ENCODE results near the gene GNB1L.

GNB1L gene

DNA sequence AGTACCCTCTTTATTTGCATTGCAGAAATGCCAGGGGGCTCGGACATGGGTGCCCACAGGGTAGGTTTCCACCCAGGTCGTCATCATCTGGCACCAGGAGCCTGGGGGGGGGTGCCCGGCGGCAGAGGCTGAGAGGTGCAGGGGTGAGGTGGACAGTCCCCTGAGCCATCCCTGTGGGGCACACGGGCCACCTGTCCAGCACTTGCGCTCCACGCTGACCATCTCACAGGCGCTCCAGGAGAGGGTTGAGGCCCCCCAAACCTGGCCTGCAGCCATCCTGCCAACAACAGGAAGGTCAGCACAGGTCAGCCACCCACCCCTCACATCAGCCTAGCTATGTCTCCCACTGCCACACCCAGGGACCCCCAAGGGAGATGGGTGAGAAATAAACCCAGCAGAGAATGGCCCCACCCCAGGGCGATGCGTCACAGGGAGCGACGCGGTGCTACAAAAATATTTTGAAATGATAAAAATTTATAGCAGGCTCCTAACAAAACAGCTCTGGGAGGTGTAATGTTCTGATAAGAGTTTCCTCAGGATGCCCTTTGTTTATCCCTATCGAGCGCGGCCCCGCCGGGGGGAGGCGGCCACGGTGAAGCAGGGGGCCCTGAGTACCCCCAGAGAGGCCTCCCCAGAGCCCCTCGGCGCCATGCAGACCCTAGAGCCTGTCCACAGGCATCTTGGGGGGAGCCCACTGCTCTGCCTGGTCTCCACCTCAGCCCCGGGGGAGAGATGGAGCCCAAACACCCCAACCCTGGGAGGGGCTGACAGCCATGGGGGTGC, 21.0 kb upstream of the GNB1L start:
- DNase-seq, result no peak

GRCh38 chr22:19875061-19875530, 20.4 kb upstream of the GNB1L start:
- no peak for DNase-seq

GRCh38 chr22:19874307-19875060, 19.8 kb upstream of the GNB1L start:
- no peak for DNase-seq

DNA sequence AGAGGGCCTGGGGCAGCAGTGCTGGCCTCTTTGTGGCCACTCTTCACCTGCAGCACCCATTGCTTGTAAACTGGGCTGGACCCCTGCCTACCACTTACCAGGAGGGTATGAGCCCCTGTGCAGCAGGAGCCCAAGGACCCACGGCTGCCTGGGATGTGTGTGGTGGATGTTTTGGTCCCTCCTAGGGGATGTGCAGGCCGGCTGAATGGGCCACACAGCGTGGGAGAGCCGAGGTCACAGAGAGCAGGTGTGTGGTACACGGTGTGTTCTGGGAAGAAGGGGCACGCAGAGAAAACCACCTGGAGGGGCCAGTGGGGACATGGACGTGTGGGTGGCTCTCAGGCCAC, 19.3 kb upstream of the GNB1L start:
- DNase-seq, result no peak

DNA sequence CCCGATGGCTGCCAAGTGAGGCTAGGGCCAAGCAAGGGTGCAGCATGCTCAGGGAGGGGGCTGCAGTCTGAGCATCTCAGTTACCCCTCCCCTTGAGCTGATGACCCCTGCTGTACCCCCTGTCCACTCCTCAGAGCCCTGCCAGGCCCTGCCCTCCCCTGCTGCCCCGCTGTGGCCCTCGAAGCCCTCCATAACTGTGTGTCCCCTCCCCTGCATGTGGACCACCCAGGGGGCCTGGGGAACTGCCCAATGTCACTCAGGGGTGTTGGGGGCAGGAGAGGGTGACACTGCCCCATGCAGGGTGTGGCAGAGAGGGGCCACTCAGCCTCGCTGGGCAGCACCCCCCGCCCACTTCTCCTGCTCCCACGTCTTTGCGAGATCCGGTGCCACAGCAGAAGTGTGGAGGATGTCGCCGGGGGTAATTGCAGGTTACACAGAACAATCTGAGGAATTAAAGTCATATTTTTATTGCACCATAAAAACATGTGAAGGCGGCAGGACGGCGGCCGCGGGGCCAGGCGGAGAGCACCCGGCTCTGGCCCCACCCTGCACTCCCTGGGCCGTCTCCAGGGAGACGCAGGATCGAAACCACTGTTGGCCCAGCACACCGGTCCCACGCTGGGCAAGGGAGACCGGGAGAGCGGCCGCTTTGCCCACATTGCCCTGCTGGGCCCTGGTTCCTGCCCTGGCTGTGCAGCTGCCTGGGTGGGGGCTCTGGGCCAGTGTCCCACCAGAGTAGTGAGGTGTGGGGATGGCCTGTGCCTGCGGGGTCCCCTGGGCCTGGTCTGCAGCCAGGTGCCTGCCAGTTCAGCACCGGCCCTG, 18.7 kb upstream of the GNB1L start:
- DNase-seq, result no peak

- no peak for DNase-seq
These were observed 18.1 kb upstream of the GNB1L start for GRCh38 chr22:19872779-19873137.

DNA sequence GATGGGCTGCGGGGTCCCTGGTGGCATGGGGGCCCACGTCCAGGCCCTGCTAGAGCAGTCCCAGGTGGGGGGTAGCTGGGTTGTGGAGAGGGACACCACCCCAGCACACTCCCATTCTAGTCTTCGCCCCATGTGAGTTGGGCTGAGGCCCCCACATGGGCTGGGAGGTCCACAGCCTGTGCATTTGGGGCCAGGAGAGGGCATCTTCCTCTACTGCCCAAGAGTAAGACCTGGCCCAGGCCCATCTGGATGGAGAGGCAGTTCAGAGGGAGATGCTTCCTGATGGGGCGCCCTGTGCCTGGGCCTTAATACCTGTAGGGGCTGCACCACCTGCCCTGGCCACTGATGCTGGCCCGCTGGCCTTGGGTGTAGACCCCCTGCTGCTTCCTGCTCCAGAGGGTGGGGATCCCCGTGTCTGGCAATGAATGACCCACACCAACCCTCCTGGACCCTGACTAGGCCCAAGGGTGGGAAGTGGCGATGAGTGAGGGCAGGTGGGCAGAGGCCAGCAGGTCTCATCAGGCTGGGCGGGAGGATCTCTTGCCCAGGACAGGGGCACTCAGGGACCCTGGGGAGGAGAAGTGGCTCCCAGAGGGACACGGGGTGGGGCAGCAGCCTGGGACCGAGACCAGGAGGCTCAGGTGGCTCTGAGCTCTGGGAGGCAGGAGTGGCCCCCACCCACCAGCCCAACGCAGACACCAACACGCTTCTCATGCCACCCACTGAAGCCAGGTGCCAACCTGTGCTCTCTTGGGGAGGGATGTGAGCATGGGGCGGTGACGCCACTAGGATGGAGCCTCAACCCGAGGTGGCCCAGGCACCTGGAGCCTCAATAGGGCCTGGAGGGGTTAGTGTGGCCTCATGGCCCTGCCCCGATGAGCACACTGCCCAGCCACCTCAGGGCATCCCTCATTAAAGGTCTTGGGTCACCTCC, 17.4 kb upstream of the GNB1L start:
- no peak for DNase-seq

GRCh38 chr22:19871023-19871844, 16.6 kb upstream of the GNB1L start:
- DNase-seq, result no peak

DNA sequence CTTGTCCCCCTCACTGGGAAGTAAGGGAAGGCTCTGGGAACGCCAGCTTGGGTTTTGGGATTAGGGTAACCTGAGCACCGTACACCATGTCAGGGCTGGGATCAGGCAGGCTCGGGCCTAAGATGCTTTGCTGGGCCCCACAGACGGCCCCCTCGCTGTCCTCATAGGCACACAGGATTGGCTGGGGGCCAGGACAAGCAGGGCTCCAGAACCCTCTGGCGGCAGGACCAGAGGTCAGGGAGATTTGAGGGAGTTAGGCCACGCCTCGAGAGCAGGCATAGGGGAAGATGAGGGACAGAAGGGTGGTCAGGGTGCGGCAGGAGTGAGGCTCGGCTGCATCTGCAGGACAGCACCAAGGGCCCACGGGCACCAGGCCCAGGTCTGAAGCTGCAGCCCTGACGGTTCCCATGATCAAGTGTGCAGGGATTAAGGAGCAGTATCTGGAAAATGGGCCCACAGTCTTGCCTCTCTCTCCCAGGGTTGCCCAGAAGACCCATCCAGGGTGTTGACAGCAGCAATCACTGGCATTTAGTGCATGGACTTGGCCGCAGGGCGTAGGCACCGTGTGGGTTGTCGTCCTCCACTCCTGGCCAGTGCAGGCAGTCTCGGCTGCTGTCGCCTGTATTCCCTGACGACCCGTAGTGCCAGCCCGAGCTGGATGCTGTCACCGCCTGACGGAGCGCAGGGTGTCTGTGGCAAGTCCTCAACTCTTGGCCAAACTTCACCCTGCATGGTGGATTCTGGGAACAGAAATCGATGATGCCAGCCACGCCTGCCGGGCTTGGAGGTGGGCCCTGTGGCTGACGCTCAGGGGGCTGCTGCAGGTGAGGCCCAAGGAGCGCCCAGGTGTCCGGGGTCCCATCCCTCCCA, 15.7 kb upstream of the GNB1L start:
- DNase-seq, result no peak

DNA sequence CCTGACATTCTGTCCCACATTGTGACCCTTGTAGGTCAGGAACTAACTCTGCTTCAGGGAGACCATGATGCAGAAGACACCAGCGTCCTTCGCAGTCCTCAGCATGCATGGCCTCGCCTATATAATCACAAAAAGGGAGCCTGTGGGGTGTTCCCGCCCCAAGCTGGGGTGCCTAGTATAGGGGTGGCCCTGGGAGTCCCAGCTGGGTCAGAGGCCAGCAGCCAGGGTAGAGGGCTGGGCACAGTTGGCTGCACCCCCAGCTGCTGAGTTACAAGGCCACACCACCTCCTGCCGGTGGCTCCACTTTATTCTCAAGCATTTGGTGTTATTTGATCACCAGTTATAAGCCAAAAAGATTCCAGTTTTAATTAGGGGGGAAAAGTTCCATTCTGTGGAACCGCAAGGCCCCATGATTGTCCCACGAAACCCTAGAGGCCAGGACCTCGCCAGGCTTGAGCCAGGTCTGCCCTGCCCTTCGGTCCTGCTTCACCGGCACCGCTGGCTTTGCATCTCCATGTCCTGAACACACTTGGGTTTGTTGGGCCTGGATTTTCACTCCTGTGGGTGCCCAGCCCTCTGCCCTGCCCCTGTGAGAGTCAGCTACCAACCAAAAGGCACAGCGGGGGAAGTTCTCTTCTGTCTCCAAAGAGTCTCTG, 15.0 kb upstream of the GNB1L start:
- DNase-seq, result no peak

DNA sequence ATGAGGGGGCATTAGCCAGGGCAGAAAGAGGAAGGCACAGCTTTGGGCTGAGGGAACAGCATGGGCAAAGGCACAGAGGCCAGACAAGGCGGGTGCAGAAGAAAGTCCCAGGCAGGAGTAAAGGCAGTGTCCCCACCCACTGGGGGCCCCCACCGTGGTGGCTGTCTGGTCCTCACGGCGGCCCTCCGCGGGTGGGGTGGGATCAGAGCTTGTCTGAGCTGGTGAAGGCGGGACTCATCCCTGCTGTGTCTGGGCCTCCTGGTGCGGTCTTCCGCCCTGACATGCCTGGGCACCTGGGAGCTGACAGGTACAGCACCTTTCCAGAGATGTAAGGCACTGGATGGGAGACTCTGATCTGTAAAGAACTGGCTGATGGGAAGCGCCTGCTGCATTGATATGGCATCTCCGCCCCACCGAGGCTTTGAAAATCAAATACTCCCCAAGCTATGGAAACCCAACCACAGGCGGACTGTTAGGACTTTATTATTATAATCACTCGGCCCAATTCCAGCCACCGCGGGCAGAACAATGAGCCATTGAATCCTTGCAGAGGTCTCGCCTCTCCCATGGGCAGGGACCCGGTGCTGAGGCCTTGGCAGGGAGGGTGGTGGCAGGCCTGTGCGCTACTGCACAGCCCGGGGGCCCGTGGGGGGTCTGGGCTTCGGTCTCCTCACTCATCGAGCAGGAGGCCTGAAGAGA, 14.2 kb upstream of the GNB1L start:
- no peak for DNase-seq

GRCh38 chr22:19868333-19868732, 13.7 kb upstream of the GNB1L start:
- no peak for DNase-seq

GRCh38 chr22:19867617-19868016, 12.9 kb upstream of the GNB1L start:
- no peak for DNase-seq

- no peak for DNase-seq
These were observed 12.0 kb upstream of the GNB1L start for GRCh38 chr22:19866665-19867009.

- no peak for DNase-seq
These were observed 10.6 kb upstream of the GNB1L start for GRCh38 chr22:19865141-19865829.

DNA sequence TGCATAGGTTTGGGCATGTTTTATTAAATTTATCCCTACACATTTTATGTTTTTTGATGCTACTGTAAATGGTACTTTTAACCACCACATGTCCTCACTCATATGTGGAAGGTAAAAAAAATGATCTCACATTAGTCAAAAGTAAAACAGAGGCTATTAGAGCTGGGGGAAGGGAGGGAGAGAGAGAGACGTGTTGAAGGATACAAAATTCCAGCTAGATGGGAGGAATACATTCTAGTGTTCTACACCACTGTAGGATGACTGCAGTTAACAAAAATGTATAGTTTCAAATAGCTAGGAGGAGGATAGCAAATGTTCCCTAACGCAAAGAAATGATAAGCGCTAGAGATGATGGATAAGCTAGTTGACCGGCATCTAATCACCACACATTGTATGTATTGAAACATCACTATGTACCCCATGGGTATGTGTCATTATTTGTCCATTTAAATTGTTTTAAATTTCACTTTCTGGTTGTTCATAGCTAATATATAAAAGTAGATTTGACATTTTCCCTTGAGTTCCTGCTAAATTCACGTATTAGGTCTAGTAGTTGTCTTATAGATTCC, 9.9 kb upstream of the GNB1L start:
- DNase-seq, result no peak

DNA sequence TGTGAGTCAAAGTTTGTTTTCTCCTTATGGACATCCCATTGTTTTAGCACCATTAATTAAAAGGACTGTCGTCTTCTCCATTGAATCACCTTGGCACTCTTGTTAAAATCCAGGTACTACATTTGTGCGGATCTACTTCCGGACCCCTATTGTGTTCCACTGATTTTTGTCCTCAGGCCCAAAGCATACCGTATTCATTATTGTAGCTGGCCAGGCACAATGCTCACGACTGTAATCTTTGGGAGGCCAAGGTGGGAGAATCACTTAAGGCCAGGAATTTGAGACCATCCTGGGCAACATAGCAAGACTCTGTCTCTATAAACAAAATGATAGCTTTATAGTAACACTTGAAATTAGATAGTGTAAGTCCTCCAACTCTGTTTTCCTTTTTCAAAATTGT, 8.9 kb upstream of the GNB1L start:
- no peak for DNase-seq

- DNase-seq, result no peak
These were observed 8.1 kb upstream of the GNB1L start for GRCh38 chr22:19862619-19863246.
